Activated naive CD4-positive, alpha-beta T cell treated with anti-CD3 and anti-CD28 coated beads, Interleukin-2, amount 10 ng/mL, durations not matched to agents 7 days and 5 days (primary cell): ENCODE measurements around the gene STK11.
A peak's percentile ranks its signal among the peaks of the same experiment; 100 is the strongest.

Experiments used
- CTCF ChIA-PET: fragments of 350-600 bp; sonication (Branson Sonifier 250); formaldehyde crosslinking; loops from one replicate; lab custom pipeline; 2021; ENCODE audit warnings: antibody characterized with exemption; lab: Charles Lee
- DNase-seq: peaks from one replicate; pipeline ENCODE4 v3.0.0-alpha.2; 2020
- H3K27ac Mint-ChIP-seq: one replicate; pipeline ENCODE4 v1.8.0; 2021; ENCODE audit warnings: mild to moderate bottlenecking, moderate library complexity, mixed read lengths
- H3K27me3 Mint-ChIP-seq: one replicate; pipeline ENCODE4 v1.8.0; 2021; ENCODE audit warnings: mild to moderate bottlenecking, mixed read lengths
- H3K36me3 Mint-ChIP-seq: one replicate; pipeline ENCODE4 v1.8.0; 2021; ENCODE audit warnings: mixed read lengths
- H3K4me1 Mint-ChIP-seq: one replicate; pipeline ENCODE4 v1.8.0; 2021; ENCODE audit warnings: mixed read lengths
- H3K4me3 Mint-ChIP-seq: one replicate; pipeline ENCODE4 v1.8.0; 2021; ENCODE audit warnings: mild to moderate bottlenecking, moderate library complexity, mixed read lengths
- H3K9me3 Mint-ChIP-seq: one replicate; pipeline ENCODE4 v1.8.0; 2021; ENCODE audit warnings: mixed read lengths

Gene STK11

GRCh38 chr19:1223018-1223855 is 17.7 kb downstream of the STK11 start:
- Mint-ChIP-seq H3K36me3 (peaks cover 7% of the 10 kb centered on the region), H3K27me3 (no peaks in the 10 kb centered on the region), H3K27ac (no peak overlapping the region), H3K4me1 (no peaks in the 10 kb centered on the region), H3K9me3 (no peaks in the 10 kb centered on the region), H3K4me3 (no peak overlapping the region)
- peak; percentile 63 for DNase-seq
- CTCF ChIA-PET: interaction anchor here (1.4 to 1.7 kb wide), 3 partner anchors 9 to 111 kb away, joined by 3 read pairs; no protein-coding TSS in a partner anchor

- H3K27me3 Mint-ChIP-seq: no peaks in the 10 kb centered on the region
- no peaks in the 10 kb centered on the region for H3K4me1 Mint-ChIP-seq
- H3K9me3 Mint-ChIP-seq: no peaks in the 10 kb centered on the region
- CTCF ChIA-PET: interaction anchor here (1.4 kb wide), 1 partner anchor 32 kb away, joined by 3 read pairs; no protein-coding TSS in a partner anchor
- DNase-seq: no peak
- no peak overlapping the region for H3K27ac Mint-ChIP-seq
- peaks cover 7% of the 10 kb centered on the region for H3K36me3 Mint-ChIP-seq
- no peak overlapping the region for H3K4me3 Mint-ChIP-seq
These were observed 18.7 kb downstream of the STK11 start for GRCh38 chr19:1224047-1224825.

GRCh38 chr19:1224847-1225246 is 19.3 kb downstream of the STK11 start:
- H3K4me1 Mint-ChIP-seq: no peaks in the 10 kb centered on the region
- no peak overlapping the region for H3K27ac Mint-ChIP-seq
- no peaks in the 10 kb centered on the region for H3K9me3 Mint-ChIP-seq
- H3K27me3 Mint-ChIP-seq: no peaks in the 10 kb centered on the region
- no peak for DNase-seq
- H3K4me3 Mint-ChIP-seq: no peak overlapping the region
- CTCF ChIA-PET: no interaction called here
- H3K36me3 Mint-ChIP-seq: peaks cover 7% of the 10 kb centered on the region

GRCh38 chr19:1225440-1226226 is 20.1 kb downstream of the STK11 start:
- DNase-seq: no peak
- H3K9me3 Mint-ChIP-seq: no peaks in the 10 kb centered on the region
- CTCF ChIA-PET: no interaction called here
- no peak overlapping the region for H3K4me3 Mint-ChIP-seq
- H3K27me3 Mint-ChIP-seq: no peaks in the 10 kb centered on the region
- no peak overlapping the region for H3K27ac Mint-ChIP-seq
- H3K36me3 Mint-ChIP-seq: peaks cover 7% of the 10 kb centered on the region
- no peaks in the 10 kb centered on the region for H3K4me1 Mint-ChIP-seq

- CTCF ChIA-PET: no interaction called here
- H3K36me3 Mint-ChIP-seq: peaks cover 3% of the 10 kb centered on the region
- no peak overlapping the region for H3K27ac Mint-ChIP-seq
- H3K4me3 Mint-ChIP-seq: no peak overlapping the region
- DNase-seq: no peak
- H3K9me3 Mint-ChIP-seq: no peaks in the 10 kb centered on the region
- no peaks in the 10 kb centered on the region for H3K4me1 Mint-ChIP-seq
- no peaks in the 10 kb centered on the region for H3K27me3 Mint-ChIP-seq
These were observed 20.6 kb downstream of the STK11 start for GRCh38 chr19:1226227-1226518.

- Mint-ChIP-seq H3K36me3 (peaks cover 3% of the 10 kb centered on the region), H3K27ac (no peak overlapping the region), H3K9me3 (no peaks in the 10 kb centered on the region), H3K4me3 (no peak overlapping the region), H3K4me1 (no peaks in the 10 kb centered on the region), H3K27me3 (no peaks in the 10 kb centered on the region)
- no peak for DNase-seq
- CTCF ChIA-PET: no interaction called here
These were observed 21.1 kb downstream of the STK11 start for GRCh38 chr19:1226522-1227303.

GRCh38 chr19:1227304-1228054 is 21.9 kb downstream of the STK11 start:
- Mint-ChIP-seq H3K9me3 (no peaks in the 10 kb centered on the region), H3K4me3 (no peak overlapping the region), H3K27ac (no peak overlapping the region), H3K4me1 (no peaks in the 10 kb centered on the region), H3K27me3 (no peaks in the 10 kb centered on the region), H3K36me3 (peaks cover 3% of the 10 kb centered on the region)
- CTCF ChIA-PET: no interaction called here
- no peak for DNase-seq

GRCh38 chr19:1228161-1228957 is 22.8 kb downstream of the STK11 start:
- no peak overlapping the region for H3K4me3 Mint-ChIP-seq
- CTCF ChIA-PET: no interaction called here

GRCh38 chr19:1229056-1229923 is 23.7 kb downstream of the STK11 start:
- no peak overlapping the region for H3K4me3 Mint-ChIP-seq
- no peak for DNase-seq
- peaks cover 3% of the 10 kb centered on the region for H3K36me3 Mint-ChIP-seq
- CTCF ChIA-PET: no interaction called here
- peaks cover 10% of the 10 kb centered on the region for H3K27me3 Mint-ChIP-seq
- H3K27ac Mint-ChIP-seq: no peak overlapping the region
- no peaks in the 10 kb centered on the region for H3K4me1 Mint-ChIP-seq
- no peaks in the 10 kb centered on the region for H3K9me3 Mint-ChIP-seq

More at GRCh38 chr19:1228161-1228957, 22.8 kb downstream of the STK11 start:
- Mint-ChIP-seq H3K36me3 (peaks cover 3% of the 10 kb centered on the region), H3K4me1 (no peaks in the 10 kb centered on the region), H3K27ac (no peak overlapping the region), H3K9me3 (no peaks in the 10 kb centered on the region), H3K27me3 (peaks cover under 1% of the 10 kb centered on the region)
- DNase-seq: no peak

GRCh38 chr19:1229924-1230782 is 24.6 kb downstream of the STK11 start:
- CTCF ChIA-PET: no interaction called here
- Mint-ChIP-seq H3K27ac (no peak overlapping the region), H3K4me1 (no peaks in the 10 kb centered on the region)

GRCh38 chr19:1230783-1231489 is 25.4 kb downstream of the STK11 start:
- H3K4me3 Mint-ChIP-seq: no peak overlapping the region
- H3K4me1 Mint-ChIP-seq: no peaks in the 10 kb centered on the region
- peaks cover 25% of the 10 kb centered on the region for H3K27me3 Mint-ChIP-seq
- H3K36me3 Mint-ChIP-seq: peaks cover 3% of the 10 kb centered on the region
- CTCF ChIA-PET: no interaction called here
- no peak for DNase-seq
- no peaks in the 10 kb centered on the region for H3K9me3 Mint-ChIP-seq
- no peak overlapping the region for H3K27ac Mint-ChIP-seq

More at GRCh38 chr19:1229924-1230782, 24.6 kb downstream of the STK11 start:
- DNase-seq: no peak
- peaks cover 17% of the 10 kb centered on the region for H3K27me3 Mint-ChIP-seq
- no peak overlapping the region for H3K4me3 Mint-ChIP-seq
- peaks cover 3% of the 10 kb centered on the region for H3K36me3 Mint-ChIP-seq
- H3K9me3 Mint-ChIP-seq: no peaks in the 10 kb centered on the region
